H4 (cell line): Measurements from ENCODE around the gene GBP5. TPM values are rescaled to one million over a fixed set of nuclear protein-coding genes. Genes with fewer than 3 reads are reported as not detected.

ENCODE experiments used
- total RNA-seq: library from RNA; depleted of rRNA; stranded (reverse); fragments of >200 nt; shearing (Covaris generic); gene quantifications from 2 replicates; pipeline ENCODE4 v1.2.3, GENCODE V29; 2014; rRNA removed

Gene GBP5
- total RNA-seq, 1 experiment from 2014 or later, result 0.25 TPM

Other genes starting within 250 kb of the GBP5 start
- 2.1 and 2.4 TPM in 2 replicates for gene GBP3, start 250.0 kb downstream of the GBP5 start, total RNA-seq
- gene GBP1, start 207.7 kb downstream of the GBP5 start, total RNA-seq, result 18.7 and 23.5 TPM in 2 replicates
- gene GBP2, start 146.7 kb downstream of the GBP5 start, total RNA-seq, result 47.0 and 48.5 TPM in 2 replicates
- not detected in 2 replicates for gene GBP7, start 96.9 kb downstream of the GBP5 start, total RNA-seq
- gene GBP4, start 73.9 kb downstream of the GBP5 start, total RNA-seq, result 1.0 and 2.5 TPM in 2 replicates
- gene GBP6, start 91.2 kb upstream of the GBP5 start, total RNA-seq, result 0.10 TPM in 1 of 2 replicates, not detected in the other